ENCODE results near the gene RHOH.

- no peak for TF ChIP-seq CTCF (IDR thresholded peaks at IDR 0.05)
- no peak for TF ChIP-seq POLR2AphosphoS5 (IDR thresholded peaks at IDR 0.05)
Observed at GRCh38 chr4:40194602-40195161, 2.1 kb upstream of the RHOH start.
